Neural crest cell (in vitro differentiated cells): Measurements from ENCODE around the gene ZNF598. TPM values are rescaled to one million over a fixed set of nuclear protein-coding genes. Genes with fewer than 3 reads are reported as not detected.

Experiments used
- DNase-seq: peaks from one replicate; pipeline ENCODE4 v3.0.0; 2021; ENCODE audit warnings: low read depth, mixed read lengths, low spot score
- H3K27ac Mint-ChIP-seq: one replicate; pipeline ENCODE4 v1.8.0; 2021; ENCODE audit warnings: mild to moderate bottlenecking, mixed read lengths; ENCODE audit not compliant: unreplicated experiment
- H3K27me3 Mint-ChIP-seq: 2 replicates; pipeline ENCODE4 v1.8.0; 2021; ENCODE audit warnings: low read depth, mild to moderate bottlenecking, mixed read lengths
- H3K36me3 Mint-ChIP-seq: 2 replicates; pipeline ENCODE4 v1.8.0; 2021; ENCODE audit warnings: low read depth, mild to moderate bottlenecking, mixed read lengths
- H3K4me1 Mint-ChIP-seq: 2 replicates; pipeline ENCODE4 v1.8.0; 2021; ENCODE audit warnings: mixed read lengths
- H3K4me3 Mint-ChIP-seq: one replicate; pipeline ENCODE4 v1.8.0; 2021; ENCODE audit warnings: mild to moderate bottlenecking, mixed read lengths
- H3K9me3 Mint-ChIP-seq: 2 replicates; pipeline ENCODE4 v1.8.0; 2021; ENCODE audit warnings: mixed read lengths
- CTCF ChIP-seq: fragments of 200-600 bp; sonication (generic); conservative IDR thresholded peaks from 2 replicates; pipeline ENCODE4 v1.5.0; 2021; ENCODE audit warnings: antibody characterized with exemption, mild to moderate bottlenecking
- total RNA-seq: library from RNA; stranded (reverse); gene quantifications from 2 replicates; pipeline ENCODE4 v1.2.1, GENCODE V29; 2021

The ZNF598 gene
- total RNA-seq, 1 donor from 2014 or later: 55.7 TPM

- no peak overlapping the region for H3K27ac Mint-ChIP-seq
- H3K4me1 Mint-ChIP-seq: peaks cover 11% of the 10 kb centered on the region
- H3K4me3 Mint-ChIP-seq: no peak overlapping the region
- TF ChIP-seq CTCF: no peak
- peaks cover 20% of the 10 kb centered on the region for H3K36me3 Mint-ChIP-seq
- H3K27me3 Mint-ChIP-seq: peaks cover 66% of the 10 kb centered on the region
- no peak for DNase-seq
- no peaks in the 10 kb centered on the region for H3K9me3 Mint-ChIP-seq
These were observed 19.6 kb downstream of the ZNF598 start for GRCh38 chr16:1990101-1990350.

- DNase-seq: no peak
- Mint-ChIP-seq H3K4me3 (peak within 1 kb of the TSS; percentile 87), H3K4me1 (peaks cover 16% of the 10 kb centered on the region)
These were observed 20.2 kb downstream of the ZNF598 start, which contains the start of gene SYNGR3 for GRCh38 chr16:1989209-1990100. Gene SYNGR3 (plus strand): TSS chr16:1989970. CDS start chr16:1990103, 133 bp downstream.

GRCh38 chr16:1987198-1987597 lies 22.4 kb downstream of the ZNF598 start:
- H3K36me3 Mint-ChIP-seq: peaks cover 18% of the 10 kb centered on the region
- no peaks in the 10 kb centered on the region for H3K9me3 Mint-ChIP-seq
- no peak for TF ChIP-seq CTCF
- H3K4me3 Mint-ChIP-seq: peak overlapping the region; percentile 78
- H3K4me1 Mint-ChIP-seq: peaks cover 29% of the 10 kb centered on the region
- no peak for DNase-seq
- H3K27ac Mint-ChIP-seq: no peak overlapping the region
- H3K27me3 Mint-ChIP-seq: peaks cover 68% of the 10 kb centered on the region

More at GRCh38 chr16:1989209-1990100, 20.2 kb downstream of the ZNF598 start, which contains the start of gene SYNGR3:
- no peak for TF ChIP-seq CTCF
- H3K36me3 Mint-ChIP-seq: peaks cover 20% of the 10 kb centered on the region
- H3K27me3 Mint-ChIP-seq: peaks cover 69% of the 10 kb centered on the region
- H3K27ac Mint-ChIP-seq: no peak within 1 kb of the TSS
- no peaks in the 10 kb centered on the region for H3K9me3 Mint-ChIP-seq

- no peaks in the 10 kb centered on the region for H3K9me3 Mint-ChIP-seq
These were observed 24.0 kb downstream of the ZNF598 start for GRCh38 chr16:1985466-1986150.

More at GRCh38 chr16:1985466-1986150, 24.0 kb downstream of the ZNF598 start:
- Mint-ChIP-seq H3K27ac (no peak overlapping the region), H3K4me1 (peaks cover 38% of the 10 kb centered on the region), H3K4me3 (peak overlapping the region; percentile 92), H3K36me3 (peaks cover 18% of the 10 kb centered on the region), H3K27me3 (peaks cover 68% of the 10 kb centered on the region)
- TF ChIP-seq CTCF: no peak
- DNase-seq: no peak
